Endodermal cell (in vitro differentiated cells): ENCODE data around the gene TCP10L. TPM values are rescaled to one million over a fixed set of nuclear protein-coding genes. Genes with fewer than 3 reads are reported as not detected.
A peak's percentile ranks its signal among the peaks of the same experiment; 100 is the strongest.
"Not testable (repeated sequence)": the region's sequence is repeated elsewhere in the genome, so short reads cannot be mapped to it uniquely, and the experiment has no call there.

Experiments used
- DNase-seq: peaks from one replicate; pipeline ENCODE4 v3.0.0-alpha.2; 2017
- H3K27ac ChIP-seq: 2 replicates; pipeline ENCODE4 v1.5.1; 2013; ENCODE audit warnings: mild to moderate bottlenecking, low read depth, low read length, moderate library complexity
- H3K27me3 ChIP-seq: 2 replicates; pipeline ENCODE4 v1.6.1; 2013; ENCODE audit warnings: mild to moderate bottlenecking, low read length, moderate library complexity; ENCODE audit not compliant: insufficient read depth, control insufficient read depth, poor library complexity, severe bottlenecking
- H3K36me3 ChIP-seq: 2 replicates; pipeline ENCODE4 v1.7.0; 2013; ENCODE audit warnings: mild to moderate bottlenecking, low read length, moderate library complexity; ENCODE audit not compliant: control insufficient read depth, insufficient read depth
- H3K4me1 ChIP-seq: one replicate; pipeline ENCODE4 v1.7.0; 2013; ENCODE audit warnings: low read length; ENCODE audit not compliant: control insufficient read depth, insufficient read depth
- H3K4me3 ChIP-seq: 2 replicates; pipeline ENCODE4 v1.5.1; 2013; ENCODE audit warnings: mild to moderate bottlenecking, low read length, moderate library complexity
- H3K9ac ChIP-seq: 2 replicates; pipeline ENCODE4 v1.6.1; 2013; ENCODE audit warnings: mild to moderate bottlenecking, low read length, moderate library complexity; ENCODE audit not compliant: poor library complexity, severe bottlenecking; ENCODE audit errors: extremely low read depth
- H3K9me3 ChIP-seq: 2 replicates; pipeline ENCODE4 v1.6.1; 2013; ENCODE audit warnings: mild to moderate bottlenecking, low read length, moderate library complexity; ENCODE audit not compliant: control insufficient read depth
- H3K27ac Mint-ChIP-seq: 2 replicates; pipeline ENCODE4 v1.8.0; 2020; ENCODE audit warnings: mixed read lengths
- H3K27me3 Mint-ChIP-seq: 2 replicates; pipeline ENCODE4 v1.8.0; 2021; ENCODE audit warnings: mild to moderate bottlenecking, mixed read lengths; ENCODE audit not compliant: insufficient read depth
- H3K36me3 Mint-ChIP-seq: 2 replicates; pipeline ENCODE4 v1.8.0; 2020; ENCODE audit warnings: low read depth, mixed read lengths
- H3K4me1 Mint-ChIP-seq: 2 replicates; pipeline ENCODE4 v1.8.0; 2020; ENCODE audit warnings: mixed read lengths
- H3K4me3 Mint-ChIP-seq: 2 replicates; pipeline ENCODE4 v1.8.0; 2020; ENCODE audit warnings: mild to moderate bottlenecking, moderate library complexity, mixed read lengths
- H3K9me3 Mint-ChIP-seq: 2 replicates; pipeline ENCODE4 v1.8.0; 2020; ENCODE audit warnings: mild to moderate bottlenecking, mixed read lengths
- CTCF ChIP-seq: fragments of 200-600 bp; sonication (generic); conservative IDR thresholded peaks from 2 replicates; pipeline ENCODE4 v1.5.0; 2021; ENCODE audit warnings: antibody characterized with exemption, mild to moderate bottlenecking
- WGBS, 2 experiments: methylation state at CpG; one replicate each; pipeline versions ENCODE4 v1.1.5 to v1.1.7; 2013; ENCODE audit warnings: missing lambda C conversion rate in 2 of 2, mixed read lengths in 1 of 2; ENCODE audit not compliant: insufficient coverage in 1 of 2, insufficient read length in 1 of 2; 5-methylcytosine and 5-hydroxymethylcytosine counted together
- long read RNA-seq, 4 experiments: library from polyadenylated mRNA in 2 of 4; library from RNA in 1 of 4; library from capped mRNA in 1 of 4; stranded (forward) in 3 of 4; unstranded in 1 of 4; transcript quantifications; one replicate each; pipeline ENCODE4 v2.0.0, GENCODE V29; 2020 to 2021; ENCODE audit warnings: inconsistent platforms in 1 of 4
- polyA plus RNA-seq, 2 experiments: library from polyadenylated mRNA; stranded (reverse); fragments of 50-300 nt; gene quantifications; one replicate each; pipeline ENCODE4 v1.2.3, GENCODE V29; 2013
- total RNA-seq, 2 donors: library from RNA; stranded (reverse); fragmentation: NEBNext Ultra II Directional in 1 of 2; extraction: Animal tissue kit (Norgen Biotek cat#: 25700) in 1 of 2; gene quantifications; 2 replicates in 1 of 2; 3 replicates in 1 of 2; pipeline ENCODE4 v1.2.1, GENCODE V29; 2021

TCP10L gene
- total RNA-seq: 1 to 10 TPM in 1 of 2 donors, under 1 TPM in 1; 0.95 to 1.4 TPM
- polyA plus RNA-seq (2013, experiment 1 of 2): 3.6 TPM
- polyA plus RNA-seq (2013, experiment 2 of 2): 2.6 TPM
- long read RNA-seq, experiment 1: 0 reads
- long read RNA-seq, experiment 2, partial matches to known transcripts: 1 of 1 reads
- long read RNA-seq, experiment 2, other reads (novel, unspliced or antisense): 0 of 1 reads
- long read RNA-seq, experiment 3: 0 reads
- long read RNA-seq, experiment 4, partial matches to known transcripts: 0 of 1 reads
- long read RNA-seq, experiment 4, other reads (novel, unspliced or antisense): 1 of 1 reads

GRCh38 chr21:32585042-32585710 lies at the start of gene TCP10L:
TCP10L (minus strand) TSS chr21:32585523; CDS start chr21:32584304, 1,219 bp downstream.
- no peak within 1 kb of the TSS for H3K4me3 Mint-ChIP-seq
- Histone ChIP-seq H3K36me3 (no peaks in the 10 kb centered on the region), H3K9ac (no peak within 1 kb of the TSS), H3K27ac (no peak within 1 kb of the TSS), H3K4me1 (no peaks in the 10 kb centered on the region), H3K27me3 (no peaks in the 10 kb centered on the region), H3K9me3 (no peaks in the 10 kb centered on the region), H3K4me3 (no peak within 1 kb of the TSS)
- no peaks in the 10 kb centered on the region for H3K27me3 Mint-ChIP-seq
- no peaks in the 10 kb centered on the region for H3K9me3 Mint-ChIP-seq
- no peaks in the 10 kb centered on the region for H3K36me3 Mint-ChIP-seq
- TF ChIP-seq CTCF: no peak
- no peak for DNase-seq
- H3K4me1 Mint-ChIP-seq: no peaks in the 10 kb centered on the region
- peak within 1 kb of the TSS; percentile 26 for H3K27ac Mint-ChIP-seq
- 92 to 94% methylated on average over 7 to 17 of the region's 17 CpGs for WGBS, 2 experiments

GRCh38 chr21:32626621-32627196 lies 41.4 kb upstream of the TCP10L start:
- WGBS, 2 experiments: 100% methylated on average over 1 to 3 of the region's 3 CpGs
- H3K27ac Mint-ChIP-seq: no peak overlapping the region
- peaks cover 4% of the 10 kb centered on the region for H3K9me3 Mint-ChIP-seq
- H3K36me3 Mint-ChIP-seq: peaks cover 17% of the 10 kb centered on the region
- H3K27me3 Mint-ChIP-seq: peaks cover 2% of the 10 kb centered on the region
- H3K9me3 ChIP-seq: peaks cover 6% of the 10 kb centered on the region
- peaks cover 6% of the 10 kb centered on the region for H3K27me3 ChIP-seq
- no peak for TF ChIP-seq CTCF
- no peak overlapping the region for H3K4me3 Mint-ChIP-seq
- peaks cover 24% of the 10 kb centered on the region for H3K36me3 ChIP-seq
- H3K4me1 ChIP-seq: no peaks in the 10 kb centered on the region
- no peak for DNase-seq
- no peak overlapping the region for H3K9ac ChIP-seq
- no peak overlapping the region for H3K4me3 ChIP-seq
- H3K4me1 Mint-ChIP-seq: no peaks in the 10 kb centered on the region
- H3K27ac ChIP-seq: no peak overlapping the region

GRCh38 chr21:32618218-32618617 lies 32.9 kb upstream of the TCP10L start:
- H3K4me1 ChIP-seq, H3K9ac ChIP-seq, H3K36me3 Mint-ChIP-seq, H3K36me3 ChIP-seq, H3K9me3 Mint-ChIP-seq, H3K27ac Mint-ChIP-seq, DNase-seq, H3K4me3 Mint-ChIP-seq, H3K4me3 ChIP-seq, H3K27ac ChIP-seq, H3K9me3 ChIP-seq, H3K4me1 Mint-ChIP-seq: not testable (repeated sequence)
- WGBS, 2 experiments: 86 to 88% methylated on average over 3 to 5 of the region's 6 CpGs
- H3K27me3 ChIP-seq: peaks cover 21% of the 10 kb centered on the region
- peaks cover 30% of the 10 kb centered on the region for H3K27me3 Mint-ChIP-seq
